ENCODE data around the gene ASPRV1. TPM values are rescaled to one million over a fixed set of nuclear protein-coding genes. Genes with fewer than 3 reads are reported as not detected.
A peak's percentile ranks its signal among the peaks of the same experiment; 100 is the strongest.

ASPRV1 gene
- total RNA-seq, 1 donor from 2014 or later: 1.1 TPM

DNA sequence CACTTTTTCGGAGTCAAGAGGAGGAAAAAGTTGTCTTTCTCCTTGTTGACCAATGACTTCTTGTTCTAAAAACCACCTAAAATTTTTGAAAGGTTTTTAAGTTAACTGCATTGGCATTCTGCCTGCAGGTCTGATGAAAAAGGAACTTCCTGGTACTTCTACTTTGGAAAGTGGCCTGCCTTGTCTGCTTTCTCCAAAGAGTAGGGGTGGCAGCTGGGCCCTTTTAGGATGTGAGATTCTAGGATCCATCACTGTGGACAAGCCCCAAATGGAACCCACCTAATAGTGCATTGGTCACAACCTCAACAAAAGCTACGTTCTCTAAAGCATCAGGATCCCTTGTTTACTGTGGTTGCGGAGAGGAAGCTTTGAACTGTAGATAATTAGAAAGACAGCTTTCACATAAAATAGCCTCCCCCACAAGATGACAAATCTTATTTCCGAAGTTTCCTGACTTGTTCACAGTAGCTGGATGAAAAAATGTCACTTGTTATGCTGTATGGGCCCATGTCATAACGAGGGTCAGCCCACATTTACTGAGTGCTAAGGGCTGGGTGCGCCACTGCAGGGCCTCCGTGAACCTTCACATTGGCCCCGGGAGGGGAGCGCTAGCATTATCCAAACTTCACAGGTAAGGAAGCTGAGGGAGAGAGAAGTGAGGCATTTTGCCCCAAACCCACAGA, 17.4 kb downstream of the ASPRV1 start:
- no peak for DNase-seq (ENCODE audit: low spot score)

DNA sequence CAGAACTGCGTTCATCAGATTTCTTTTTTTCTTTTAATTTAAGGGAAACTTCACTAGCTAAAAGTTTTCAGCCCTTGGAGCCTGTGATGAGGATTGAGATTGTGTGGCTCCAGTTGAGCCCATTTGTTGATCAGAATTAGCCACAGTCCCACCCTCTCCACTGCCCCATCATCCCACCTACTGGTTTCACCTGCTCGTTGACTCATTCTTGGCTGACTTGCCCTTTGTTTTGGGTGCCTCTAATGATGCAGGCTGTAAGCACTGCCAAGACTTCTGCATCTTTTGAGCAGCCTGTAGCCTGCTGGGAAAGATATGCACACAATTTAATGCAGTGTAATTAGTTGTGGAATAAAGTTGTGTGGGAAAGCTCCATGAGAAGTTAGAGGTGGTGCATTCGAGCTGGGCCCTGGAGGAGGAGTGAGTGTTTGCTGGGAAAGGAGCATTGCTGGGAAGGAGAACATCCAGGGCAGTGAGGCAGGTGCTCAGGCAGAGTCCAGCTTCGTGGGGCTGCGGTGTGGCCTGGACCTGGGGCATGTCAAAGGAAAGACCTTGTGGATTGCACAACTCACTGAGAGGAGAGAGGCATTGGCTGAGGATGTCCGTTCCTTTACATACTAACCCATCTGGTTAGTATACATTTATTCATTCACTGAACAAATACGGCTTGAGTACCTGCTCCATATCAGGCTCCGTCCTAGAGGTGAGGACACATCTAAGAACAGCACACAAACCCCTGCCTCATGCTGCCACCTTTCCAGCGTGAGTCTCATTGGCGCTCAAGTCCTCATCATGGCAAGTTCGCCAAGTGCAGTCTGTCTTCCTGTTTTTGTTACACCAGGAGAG, 18.2 kb downstream of the ASPRV1 start:
- no peak for DNase-seq (ENCODE audit: low spot score)

DNA sequence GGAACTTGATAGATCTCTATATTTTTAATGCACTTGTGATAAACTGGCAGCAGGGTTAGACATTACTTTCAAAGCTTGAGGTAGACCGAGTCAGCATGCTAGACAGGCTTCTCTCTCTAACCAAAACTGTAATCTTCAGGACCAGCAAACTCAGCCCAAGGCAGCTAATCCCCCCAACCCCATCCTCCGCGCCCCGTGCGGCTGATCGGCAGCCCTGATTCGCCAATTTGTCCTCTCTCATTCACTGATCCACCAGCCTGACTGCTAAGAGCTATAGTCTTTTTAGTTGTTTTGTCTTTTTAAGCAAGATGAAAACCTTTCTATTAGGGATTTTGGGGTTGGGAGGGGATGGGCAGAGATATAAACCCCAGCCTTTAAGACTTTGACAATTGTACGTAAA, 20.7 kb downstream of the ASPRV1 start:
- no peak for DNase-seq (ENCODE audit: low spot score)

DNA sequence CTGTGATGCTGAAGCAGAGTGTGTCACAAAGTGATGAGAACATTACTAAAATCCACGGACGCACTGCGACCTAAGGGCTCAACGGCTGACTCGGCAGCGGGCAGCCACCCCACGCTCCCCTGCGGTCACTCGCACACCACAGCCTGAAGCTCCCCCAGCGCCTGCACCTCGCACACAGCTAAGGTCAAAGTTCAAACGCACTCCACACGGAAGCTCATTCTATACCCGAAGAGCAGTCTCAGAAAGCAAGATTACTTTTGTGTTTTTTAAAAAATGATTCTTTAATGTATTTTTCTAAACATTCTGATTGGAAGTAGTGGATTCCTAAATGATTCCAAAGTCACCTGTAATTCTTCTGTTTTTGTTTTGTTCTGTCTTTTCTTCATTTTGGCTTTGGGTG, 21.7 kb downstream of the ASPRV1 start:
- DNase-seq (ENCODE audit: low spot score): no peak

DNA sequence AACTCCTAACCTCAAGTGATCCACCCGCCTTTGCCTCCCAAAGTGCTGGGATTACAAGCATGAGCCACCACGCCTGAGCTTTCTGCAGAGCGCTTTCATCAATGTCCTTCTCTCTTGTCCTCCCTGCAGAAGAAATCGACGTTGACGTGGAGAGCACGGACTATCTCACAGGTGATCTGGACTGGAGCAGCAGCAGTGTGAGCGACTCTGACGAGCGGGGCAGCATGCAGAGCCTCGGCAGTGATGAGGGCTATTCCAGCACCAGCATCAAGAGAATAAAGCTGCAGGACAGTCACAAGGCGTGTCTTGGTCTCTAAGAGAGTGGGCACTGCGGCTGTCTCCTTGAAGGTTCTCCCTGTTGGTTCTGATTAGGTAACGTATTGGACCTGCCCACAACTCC, 23.5 kb downstream of the ASPRV1 start:
- DNase-seq (ENCODE audit: low spot score): no peak

GRCh38 chr2:69936906-69937305, 24.5 kb downstream of the ASPRV1 start:
- no peak for DNase-seq (ENCODE audit: low spot score)

DNA sequence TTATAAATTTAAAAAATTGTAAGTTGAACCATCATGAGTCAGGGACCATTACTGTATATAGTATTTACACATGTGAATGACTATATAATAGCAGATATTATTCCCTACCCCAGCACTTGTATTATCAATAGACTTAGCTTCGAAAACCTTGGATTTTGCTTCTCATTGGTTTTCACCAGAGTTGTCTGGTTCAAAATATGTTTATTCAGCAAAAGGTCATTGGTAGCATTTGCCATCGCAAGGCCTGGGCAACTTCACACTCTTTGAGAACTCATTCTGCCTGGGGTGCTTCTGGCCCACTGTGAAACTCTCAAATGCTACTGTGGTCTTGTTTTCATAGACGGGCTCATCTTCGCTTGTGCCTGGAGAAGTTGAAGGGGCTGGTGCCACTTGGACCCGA, 26.4 kb downstream of the ASPRV1 start:
- DNase-seq (ENCODE audit: low spot score): no peak

DNA sequence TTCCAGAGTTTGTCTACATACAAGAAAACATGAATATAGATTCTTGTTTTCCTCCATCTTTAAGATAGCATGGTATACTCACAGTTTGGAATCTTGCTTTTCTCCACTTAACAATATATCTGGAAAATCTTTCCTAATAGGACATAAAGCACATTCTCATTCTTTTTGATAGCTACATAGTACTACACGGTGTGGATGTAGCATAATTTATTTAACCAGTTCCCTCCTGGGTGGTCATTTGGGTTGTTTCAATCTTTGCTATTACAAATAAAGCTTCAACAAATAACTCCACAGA, 26.9 kb downstream of the ASPRV1 start:
- no peak for DNase-seq (ENCODE audit: low spot score)

DNA sequence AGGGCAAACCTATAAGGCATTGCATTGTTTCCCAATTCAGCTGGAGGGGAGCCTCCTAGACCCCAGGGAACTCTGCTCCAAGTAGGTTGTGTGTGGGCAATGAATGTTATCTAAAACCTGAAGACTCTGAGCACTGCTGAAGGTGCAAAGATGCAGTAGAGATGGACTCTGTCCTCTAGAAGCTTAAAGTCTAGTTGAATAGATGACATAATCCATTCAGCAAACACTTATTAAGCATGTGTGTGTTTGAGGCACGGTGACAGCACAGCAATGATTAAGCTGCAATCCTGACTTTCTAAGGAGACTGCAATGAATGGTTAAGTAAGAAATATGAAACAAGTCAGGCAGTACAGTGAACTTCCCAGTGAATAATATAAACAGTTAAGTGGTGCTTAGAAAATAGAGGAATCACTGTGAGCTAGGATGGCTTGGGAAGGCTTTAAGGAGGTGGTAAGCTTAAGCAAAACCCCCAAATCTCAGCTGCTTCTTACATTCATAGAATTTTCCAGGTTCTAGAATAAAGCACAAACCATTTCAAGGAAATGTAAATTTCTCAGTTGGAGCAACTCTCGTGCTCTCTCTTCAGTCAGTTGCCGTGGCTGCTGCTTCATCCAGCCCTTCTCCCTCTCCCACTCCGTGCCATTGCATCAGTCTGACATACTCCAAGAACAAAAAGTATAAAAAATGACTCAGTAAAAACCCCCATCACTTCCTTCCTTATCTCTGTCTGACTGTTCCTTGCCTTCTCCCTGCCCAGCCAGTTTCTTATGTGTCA, 27.4 kb downstream of the ASPRV1 start:
- no peak for DNase-seq (ENCODE audit: low spot score)

GRCh38 chr2:69933254-69933828, 28.1 kb downstream of the ASPRV1 start:
- no peak for DNase-seq (ENCODE audit: low spot score)

DNA sequence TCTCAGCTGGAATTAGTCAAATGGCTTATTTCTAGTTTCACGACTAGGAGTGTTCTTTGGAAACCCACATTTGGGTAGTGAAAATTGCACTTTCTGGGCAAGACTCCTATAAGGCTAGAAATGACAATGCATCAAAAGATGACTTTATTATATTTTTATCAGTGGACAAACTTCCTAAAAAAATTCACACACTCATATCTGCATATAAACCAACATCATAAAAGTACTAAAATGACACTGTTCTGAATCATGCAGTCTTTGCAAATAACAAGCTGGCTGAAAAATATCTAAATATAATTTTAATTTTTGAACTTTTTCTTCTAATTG, 28.9 kb downstream of the ASPRV1 start:
- DNase-seq (ENCODE audit: low spot score): no peak

- DNase-seq (ENCODE audit: low spot score): no peak
Measured at GRCh38 chr2:69931832-69932595, 29.4 kb downstream of the ASPRV1 start.

DNA sequence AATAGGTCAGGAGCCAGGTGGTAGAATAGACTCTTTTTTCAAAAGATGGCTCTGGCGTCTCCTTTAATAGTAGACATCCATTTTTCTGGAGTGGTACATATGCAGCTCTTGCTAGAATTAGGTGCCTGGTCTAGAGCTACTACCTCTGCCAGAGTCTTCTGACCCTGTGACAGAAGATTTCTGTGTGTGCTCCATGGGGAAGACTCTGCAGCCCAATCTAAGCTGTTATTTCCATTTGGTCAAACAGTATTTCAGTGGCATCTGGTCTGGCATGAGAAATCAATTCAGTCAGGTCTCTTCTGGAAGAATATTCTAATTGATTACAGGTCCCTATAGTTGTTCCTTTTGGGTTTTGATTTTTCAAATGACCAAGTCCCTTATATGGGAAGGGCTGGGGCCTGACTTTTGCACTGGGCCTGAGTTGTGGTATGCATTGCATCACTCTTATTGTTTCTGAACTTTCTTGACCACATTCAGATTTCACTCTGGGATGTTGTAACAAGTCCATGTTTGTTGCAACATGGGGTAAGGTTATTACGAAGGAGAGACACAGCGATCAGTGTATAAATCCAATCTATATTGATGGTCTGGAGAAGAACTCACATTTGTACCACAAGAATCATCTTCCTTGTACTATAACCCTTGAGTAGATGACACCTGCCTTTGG, 34.4 kb downstream of the ASPRV1 start:
- DNase-seq (ENCODE audit: low spot score): no peak

DNA sequence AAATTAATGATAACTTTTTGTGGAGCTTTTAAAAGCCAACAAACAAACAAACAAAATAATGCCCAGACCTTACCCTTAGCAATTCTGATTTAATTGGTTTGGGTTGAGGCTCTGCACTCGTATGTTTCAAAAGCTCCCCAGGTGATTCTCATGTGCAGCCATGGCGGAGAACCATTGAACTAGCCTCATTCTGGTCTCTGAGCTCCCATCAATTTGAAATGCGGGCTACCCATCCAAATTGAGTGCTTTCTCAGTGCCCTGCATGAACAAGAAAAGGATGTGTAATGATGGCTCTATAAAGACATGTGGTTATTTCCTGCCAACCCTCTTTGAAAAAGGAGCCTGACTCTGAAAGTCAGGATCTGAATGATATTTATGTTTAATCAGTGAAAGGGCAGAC, 38.3 kb downstream of the ASPRV1 start:
- no peak for DNase-seq (ENCODE audit: low spot score)

- DNase-seq (ENCODE audit: low spot score): no peak
Measured at GRCh38 chr2:69918401-69918800, 43.0 kb downstream of the ASPRV1 start.

DNA sequence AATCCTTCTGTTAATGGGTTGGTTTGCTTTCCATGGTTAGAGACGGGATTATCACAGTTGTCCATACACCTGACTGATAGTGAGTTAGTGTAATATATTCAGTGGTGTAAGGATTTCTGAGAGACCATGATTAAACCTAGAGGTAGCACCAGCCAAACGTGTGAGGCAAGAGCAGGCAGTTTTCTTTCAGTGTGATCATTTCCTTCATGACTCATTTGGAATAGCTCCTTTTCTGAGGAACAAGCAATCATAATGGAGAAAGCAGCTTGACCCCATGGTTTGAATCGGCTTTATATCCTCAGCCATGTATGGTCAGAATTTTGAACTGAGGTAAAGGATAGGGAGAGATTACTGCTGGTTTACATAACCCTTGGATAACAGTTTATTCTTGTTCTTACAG, 43.6 kb downstream of the ASPRV1 start:
- DNase-seq (ENCODE audit: low spot score): no peak

DNA sequence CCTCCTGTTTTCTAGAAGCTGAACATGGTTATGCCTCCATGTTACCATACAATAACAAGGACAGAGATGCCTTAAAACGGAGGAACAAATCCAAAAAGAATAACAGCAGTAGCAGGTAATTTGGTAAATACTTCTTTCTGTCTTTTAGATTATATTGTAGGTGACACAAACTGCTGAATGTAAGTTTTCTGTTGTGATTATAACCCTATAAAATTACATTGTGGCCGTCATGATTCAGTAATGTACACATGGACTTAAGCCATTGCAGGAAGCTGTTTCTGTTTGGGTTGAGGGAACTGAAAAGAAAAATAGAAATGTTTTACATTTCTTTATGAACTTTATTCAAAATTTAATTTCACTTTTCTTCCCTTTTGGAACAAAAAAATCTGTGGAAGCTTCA, 45.3 kb downstream of the ASPRV1 start:
- DNase-seq (ENCODE audit: low spot score): no peak

DNA sequence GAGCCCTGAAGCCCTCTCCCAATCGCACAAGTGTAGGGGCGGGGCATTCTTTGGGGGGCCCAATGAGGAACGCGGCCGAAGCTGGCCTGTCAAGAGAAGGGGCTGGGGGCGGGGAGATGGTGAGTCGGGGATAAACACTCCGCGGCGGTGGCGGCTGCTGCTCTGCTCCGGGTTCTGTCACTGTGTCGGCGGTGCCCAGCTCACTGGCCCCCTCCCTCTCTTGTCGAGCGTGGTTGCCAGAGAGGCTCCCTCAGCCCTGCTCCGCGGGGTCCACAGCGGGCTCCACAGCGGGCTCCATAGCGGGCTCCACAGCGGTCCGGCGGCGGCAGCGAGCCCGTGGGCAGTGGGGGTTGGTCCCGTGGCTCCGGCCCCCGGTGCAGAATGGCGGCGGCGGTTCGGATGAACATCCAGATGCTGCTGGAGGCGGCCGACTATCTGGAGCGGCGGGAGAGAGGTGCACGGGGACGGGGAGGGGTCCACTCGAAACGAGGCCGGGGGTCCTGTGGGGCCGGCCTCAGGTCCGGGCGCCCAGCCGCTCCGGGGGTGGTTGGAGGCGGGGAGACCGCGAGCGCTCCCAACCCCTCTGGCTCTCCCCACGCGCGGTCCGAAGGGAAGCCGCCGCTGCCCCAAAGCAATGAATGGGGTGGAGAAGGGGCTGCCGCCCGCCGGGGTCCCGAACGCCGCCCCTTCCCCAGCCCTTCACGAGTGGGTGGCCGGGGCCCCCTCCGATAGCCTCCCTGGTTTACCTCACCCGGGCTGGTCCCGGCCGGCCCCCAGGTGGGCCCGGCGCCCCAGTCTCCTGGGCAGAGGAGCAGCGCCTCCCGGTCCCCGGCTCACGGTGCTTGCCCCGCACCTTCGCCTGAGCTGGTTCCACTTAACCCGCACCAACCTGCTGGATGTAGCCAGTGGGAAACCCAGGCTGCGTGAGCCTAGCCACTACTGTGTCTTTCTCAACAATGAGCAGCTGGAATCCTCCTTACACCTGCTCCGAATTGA, 46.2 kb downstream of the ASPRV1 start, which contains the start of gene MXD1:
TSS of gene MXD1 (plus strand) at position 160 of the 996 bp plus-strand sequence. CDS start at position 382, 222 bp downstream.
- peak; percentile 99 for DNase-seq (ENCODE audit: low spot score)
